Right ventricle myocardium inferior (tissue), 1 donor: ENCODE data around the gene UROD. TPM values are rescaled to one million over a fixed set of nuclear protein-coding genes. Genes with fewer than 3 reads are reported as not detected.
"Not testable (repeated sequence)": the region's sequence is repeated elsewhere in the genome, so short reads cannot be mapped to it uniquely, and the experiment has no call there.

ENCODE experiments used
- ATAC-seq: fragments of 200-7000 bp; cut with Tn5 transposase; one replicate; pipeline ENCODE4 v1.9.1; 2020; ENCODE audit warnings: mild to moderate bottlenecking, moderate library complexity
- DNase-seq: peaks from one replicate; pipeline ENCODE4 v3.0.0; 2021; ENCODE audit errors: missing footprints
- intact Hi-C: fragments of 100-400 bp; cut with DNase I; formaldehyde crosslinking; loops from one replicate; pipeline ENCODE4 v1.11.0; 2022
- long read RNA-seq: library from polyadenylated mRNA; unstranded; transcript quantifications from one replicate; pipeline ENCODE4 v2.0.0, GENCODE V29; 2021
- total RNA-seq: library from RNA; stranded (reverse); fragmentation: NEBNext Ultra II Directional; extraction: Animal tissue kit (Norgen Biotek cat#: 25700); gene quantifications from one replicate; pipeline ENCODE4 v1.2.1, GENCODE V29; 2021
- donor health status: DM: no; HTN: yes; CAD: no; lungs with severe emphysema.

UROD gene
- 71.7 TPM for total RNA-seq
- long read RNA-seq, transcript UROD-201 (10 exons, 1,300 nt): major isoform, 33 of 38 reads
- long read RNA-seq, partial matches to known transcripts: 1 of 38 reads
- long read RNA-seq, other reads (novel, unspliced or antisense): 3 of 38 reads

DNA sequence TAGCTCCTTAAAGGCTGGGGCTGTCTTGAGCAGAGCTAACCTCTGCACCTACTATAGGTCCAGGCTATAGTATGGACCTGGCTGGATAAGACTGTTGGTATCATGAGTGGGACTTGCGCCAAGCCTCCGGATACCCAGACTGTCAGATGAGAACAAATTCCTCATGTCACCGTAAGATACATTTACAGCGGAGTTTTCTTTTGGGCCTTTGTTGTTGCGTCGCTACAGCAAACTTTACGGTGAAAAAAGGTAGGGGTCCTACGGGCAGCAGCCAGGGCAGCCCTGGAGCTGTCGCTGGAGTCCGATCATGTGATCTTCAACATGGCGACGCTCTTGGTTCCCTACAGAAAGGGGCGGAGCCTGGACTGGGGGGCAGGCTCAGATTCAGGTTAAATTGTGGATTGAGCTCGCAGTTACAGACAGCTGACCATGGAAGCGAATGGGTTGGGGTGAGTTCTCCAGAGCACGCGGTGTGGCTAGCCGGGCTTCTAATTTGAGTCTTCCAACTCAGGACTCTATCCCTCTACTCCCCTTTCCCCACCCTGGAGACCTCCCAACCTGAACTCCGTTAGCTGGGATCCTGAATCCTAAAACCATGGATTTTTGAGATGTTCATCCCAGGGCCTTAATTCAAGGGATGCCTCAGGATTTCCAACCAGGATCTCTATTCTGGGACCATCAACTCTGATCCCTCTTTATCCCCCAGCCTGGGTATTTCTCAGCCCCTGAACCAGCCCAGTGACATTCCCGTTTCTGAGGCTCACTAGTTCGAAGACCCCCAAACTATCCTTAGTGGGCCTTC, at the start of gene UROD:
UROD (plus strand) TSS at position 418 of the 802 bp plus-strand sequence; CDS start at position 430, 12 bp downstream.
- intact Hi-C loops: loop anchor here (1.0 to 2.0 kb wide), 2 partner anchors 25 to 291 kb away; partner anchors contain the start of gene EIF2B3
- ATAC-seq (peak; percentile 95), DNase-seq (peak; percentile 96)

GRCh38 chr1:44962729-44963128, 49.3 kb upstream of the UROD start:
- no peak for ATAC-seq
- DNase-seq: no peak
- intact Hi-C loops: no loop called here

GRCh38 chr1:44964396-44964795, 47.7 kb upstream of the UROD start:
- no peak for DNase-seq
- intact Hi-C loops: no loop called here
- ATAC-seq: no peak

- no peak for ATAC-seq
- DNase-seq: no peak
- intact Hi-C loops: no loop called here
These were observed 41.7 kb upstream of the UROD start for GRCh38 chr1:44970317-44970716.

GRCh38 chr1:44973645-44974044, 38.4 kb upstream of the UROD start:
- intact Hi-C loops: no loop called here

GRCh38 chr1:44976252-44976651, 35.8 kb upstream of the UROD start:
- no peak for ATAC-seq
- intact Hi-C loops: no loop called here
- DNase-seq: no peak

More at GRCh38 chr1:44973645-44974044, 38.4 kb upstream of the UROD start:
- no peak for ATAC-seq
- DNase-seq: no peak

DNA sequence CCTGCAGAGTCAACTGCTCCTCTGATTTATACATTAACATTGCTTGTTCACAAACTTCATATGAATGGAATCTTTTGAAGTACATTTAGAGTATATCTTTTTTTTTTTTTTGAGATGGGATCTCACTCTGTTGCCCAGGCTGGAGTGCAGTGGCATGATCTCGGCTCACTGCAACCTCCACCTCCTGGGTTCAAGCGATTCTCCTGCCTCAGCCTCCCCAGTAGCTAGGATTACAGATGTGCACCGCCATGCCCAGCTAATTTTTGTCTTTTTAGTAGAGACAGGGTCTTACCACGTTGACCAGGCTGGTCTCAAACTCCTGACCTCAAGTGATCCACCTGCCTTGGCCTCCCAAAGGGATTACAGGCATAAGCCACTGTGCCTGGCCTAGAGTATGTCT, 34.7 kb upstream of the UROD start:
- DNase-seq, ATAC-seq, intact Hi-C loops: not testable (repeated sequence)

DNA sequence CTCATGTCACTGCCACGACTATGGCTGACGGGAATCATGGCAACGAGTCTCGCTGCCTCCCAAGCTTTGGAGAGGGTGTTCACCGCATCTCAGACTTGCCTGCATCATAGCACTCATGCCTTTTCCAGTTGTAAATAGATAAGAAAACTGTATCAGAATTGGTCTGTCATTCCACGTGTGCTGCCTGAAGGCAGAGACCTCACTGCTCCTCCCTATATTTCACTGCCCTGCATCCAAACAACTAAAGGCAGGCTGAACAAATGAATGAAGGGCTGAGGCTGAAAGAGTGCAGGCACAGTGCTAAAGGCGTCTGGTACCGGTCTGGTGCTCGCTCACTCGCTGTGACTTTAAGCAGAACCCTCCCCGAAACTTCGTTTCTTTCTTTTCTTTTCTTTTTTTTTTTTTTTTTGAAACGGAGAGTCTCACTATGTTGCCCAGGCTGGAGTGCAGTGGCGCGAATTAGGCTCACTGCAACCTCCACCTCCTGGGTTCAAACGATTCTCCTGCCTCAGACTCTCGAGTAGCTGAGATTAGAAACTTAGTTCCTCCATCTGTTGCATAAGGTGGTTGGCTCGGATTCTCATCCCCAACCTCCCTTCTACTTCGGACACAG, 26.2 kb upstream of the UROD start:
- ATAC-seq (no peak), DNase-seq (no peak)
- intact Hi-C loops: loop anchor here (2.0 kb wide), 1 partner anchor 27 kb away; the partner anchor contains the start of gene UROD

DNA sequence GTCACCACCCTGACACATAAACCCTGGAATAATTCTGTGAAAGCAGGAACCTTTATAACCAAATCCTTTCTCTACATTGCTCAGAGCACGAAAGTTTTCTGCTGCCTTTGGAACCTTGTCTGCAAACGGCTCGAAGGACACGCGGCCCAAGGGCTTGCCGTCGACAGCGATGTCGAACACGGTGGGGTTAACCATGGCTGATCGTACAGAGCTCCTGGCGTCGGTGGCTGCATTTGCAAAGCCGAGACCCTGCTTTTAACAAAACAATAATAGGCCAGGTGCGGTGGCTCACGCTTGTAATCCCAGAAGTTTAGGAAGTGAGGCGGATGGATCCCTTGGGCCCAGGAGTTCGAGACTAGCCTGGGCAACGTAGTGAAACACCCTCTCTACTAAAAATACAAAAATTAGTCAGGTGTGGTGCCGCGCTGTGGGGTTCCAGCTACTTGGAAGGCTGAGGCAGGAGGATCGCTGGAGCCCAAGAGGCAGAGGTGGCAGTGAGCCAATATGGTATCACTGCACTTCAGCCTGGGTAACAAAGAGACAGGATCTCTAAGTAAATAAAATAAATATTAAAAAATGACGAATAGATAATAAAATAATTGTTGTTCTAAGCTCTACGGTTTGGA, 23.4 kb upstream of the UROD start:
- no peak for ATAC-seq
- intact Hi-C loops: no loop called here
- no peak for DNase-seq

DNA sequence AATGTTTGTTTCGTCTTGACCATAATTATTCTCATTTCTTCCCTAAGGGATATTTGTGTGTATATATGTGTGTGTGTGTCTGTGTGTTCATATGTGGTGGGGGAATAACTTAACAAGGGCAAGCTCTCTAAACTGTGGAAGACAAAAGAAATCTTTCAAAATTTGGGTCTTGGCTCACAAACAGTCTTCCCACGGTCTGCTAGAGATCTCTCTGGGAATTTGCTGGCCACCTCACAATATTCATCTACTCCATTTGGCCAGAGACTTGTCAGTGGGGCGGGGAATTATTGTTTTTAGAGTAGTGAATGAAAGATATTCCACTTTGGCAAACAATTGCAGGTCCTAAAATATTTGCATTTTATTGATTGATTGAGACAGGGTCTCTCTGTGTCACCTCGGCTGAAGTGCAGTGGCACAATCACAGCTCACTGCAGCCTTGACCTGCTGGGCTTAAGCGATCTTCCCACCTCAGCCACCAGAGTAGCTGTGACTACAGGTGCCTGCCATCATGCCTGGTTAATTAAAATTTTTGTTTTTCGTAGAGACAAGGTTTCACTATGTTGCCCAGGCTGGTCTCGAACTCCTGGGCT, 17.6 kb upstream of the UROD start:
- DNase-seq (no peak), ATAC-seq (peak; percentile 54)
- intact Hi-C loops: no loop called here

GRCh38 chr1:44995467-44996238, 16.4 kb upstream of the UROD start:
- intact Hi-C loops: no loop called here
- ATAC-seq (no peak), DNase-seq (no peak)

DNA sequence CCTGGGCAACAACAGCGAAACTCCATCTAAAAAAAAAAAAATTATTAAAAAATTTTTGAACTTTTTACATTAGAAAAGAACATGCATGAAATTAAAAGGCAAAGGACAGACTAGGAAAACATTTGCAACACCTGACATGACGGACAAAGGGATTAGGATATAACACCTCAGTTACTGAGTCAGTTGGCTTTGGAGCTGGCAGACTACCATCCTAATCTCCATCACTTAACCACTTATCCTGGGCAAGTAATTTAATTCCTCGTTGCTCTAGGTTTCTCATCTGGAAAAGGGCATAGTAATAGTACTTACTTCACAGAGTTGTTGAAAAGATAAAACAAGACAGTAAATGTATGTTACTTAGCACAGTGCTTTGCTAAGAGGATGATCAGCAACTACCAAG, 12.8 kb upstream of the UROD start:
- intact Hi-C loops: no loop called here
- DNase-seq: no peak
- no peak for ATAC-seq

DNA sequence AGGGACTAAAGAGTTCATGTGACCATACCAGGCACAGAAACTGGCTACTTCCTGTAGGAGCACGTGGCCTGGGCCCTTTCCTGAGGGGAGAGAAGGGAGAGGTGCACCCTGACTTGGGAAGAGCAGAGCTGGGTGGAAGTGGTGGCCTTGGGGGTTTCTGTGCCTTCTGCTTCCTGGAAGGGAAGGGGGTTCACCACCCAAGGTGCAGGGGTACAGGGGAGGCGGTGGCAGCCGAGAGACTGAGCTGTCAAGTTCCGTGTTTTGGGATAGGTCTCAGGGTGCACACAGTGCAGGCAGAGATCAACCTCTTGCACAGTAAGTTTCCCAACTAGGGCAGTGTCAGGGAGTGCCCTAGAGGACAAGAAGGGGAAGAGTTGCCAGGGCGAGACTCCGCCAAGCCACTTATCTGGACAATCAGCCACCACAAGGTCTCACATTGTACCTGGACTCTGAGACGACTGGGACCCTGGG, 11.0 kb upstream of the UROD start:
- intact Hi-C loops: no loop called here
- ATAC-seq (peak; percentile 51), DNase-seq (no peak)

GRCh38 chr1:45001576-45001975, 10.5 kb upstream of the UROD start:
- intact Hi-C loops, DNase-seq, ATAC-seq: not testable (repeated sequence)

DNA sequence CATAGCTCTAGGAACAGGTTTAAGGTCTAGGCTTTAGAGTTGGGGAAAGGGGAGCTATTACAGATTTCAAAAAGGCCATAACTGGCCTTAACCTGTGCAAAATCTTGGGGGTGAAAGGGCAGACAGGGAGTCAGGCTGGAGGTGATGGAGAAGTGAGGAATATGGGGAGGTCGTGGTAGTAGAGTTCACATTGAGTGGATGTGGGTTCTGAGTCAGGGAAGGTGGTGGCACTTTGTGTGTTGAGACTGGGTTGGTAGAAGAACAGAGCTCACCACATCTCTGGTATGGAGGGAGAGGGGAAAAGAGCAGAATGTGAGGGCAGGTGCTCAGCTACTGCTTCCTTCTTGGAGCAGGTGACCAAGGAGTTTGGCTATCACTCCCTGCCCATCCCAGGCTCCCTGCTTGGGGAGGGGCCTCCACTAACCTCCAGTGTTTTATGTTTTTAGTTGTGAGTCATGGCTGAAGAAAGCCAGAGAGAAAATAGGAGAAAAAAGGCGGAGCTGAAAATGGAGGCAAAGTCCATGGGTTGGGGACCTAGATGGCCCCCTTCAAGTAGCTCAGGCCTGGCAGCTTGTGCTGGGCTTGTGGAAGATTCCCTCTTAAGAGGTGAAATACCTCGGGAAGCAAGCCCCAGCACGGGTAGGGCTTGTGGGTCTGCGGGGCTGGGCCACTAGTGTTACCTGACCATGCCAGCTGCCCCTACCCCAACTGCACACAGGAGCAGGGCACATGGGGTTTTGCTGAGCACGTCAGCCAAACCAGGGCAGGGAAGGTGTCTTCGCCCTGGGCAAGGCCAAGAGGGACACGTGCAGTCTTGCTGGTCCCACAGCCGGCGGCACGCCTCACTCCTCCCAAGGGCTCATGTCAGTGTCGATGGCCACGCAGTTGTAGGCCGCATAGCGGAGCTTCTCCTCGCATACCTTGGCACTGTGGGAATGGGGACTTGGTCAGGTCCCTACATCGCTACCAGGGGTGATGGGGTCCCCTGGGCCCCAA, 9.1 kb upstream of the UROD start:
- ATAC-seq: peak; percentile 18
- DNase-seq: no peak
- intact Hi-C loops: no loop called here

DNA sequence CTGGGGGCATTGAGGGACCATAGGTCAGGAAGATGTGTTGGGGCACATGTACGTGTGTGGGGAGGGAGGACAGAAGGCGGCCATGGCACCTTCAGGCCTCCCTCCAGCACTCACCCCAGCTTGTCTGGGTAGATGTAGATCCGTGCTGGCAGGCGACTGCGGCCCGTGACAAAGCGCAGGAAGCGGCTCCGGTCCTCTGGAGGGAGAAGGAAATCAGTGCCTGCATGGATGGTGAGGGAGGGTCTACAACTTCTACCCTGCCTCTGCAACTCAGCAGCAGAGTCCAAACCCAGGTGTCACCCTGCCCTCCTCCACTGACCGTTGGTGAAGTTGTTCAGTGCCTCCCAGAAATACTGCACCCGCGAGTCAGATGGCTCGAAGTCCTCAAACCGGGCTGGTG, 8.3 kb upstream of the UROD start:
- intact Hi-C loops: no loop called here
- ATAC-seq: no peak
- no peak for DNase-seq

- no peak for DNase-seq
- intact Hi-C loops: no loop called here
- no peak for ATAC-seq
These were observed 7.7 kb upstream of the UROD start for GRCh38 chr1:45004281-45004920.
